Activated B cell treated with CpG ODN at 0.5 μM for 24 hours (primary cell): ENCODE results near the gene NSA2. TPM values are rescaled to one million over a fixed set of nuclear protein-coding genes. Genes with fewer than 3 reads are reported as not detected.
A peak's percentile ranks its signal among the peaks of the same experiment; 100 is the strongest.

Experiments
- ATAC-seq: fragments of 200-7000 bp; cut with Tn5 transposase; one replicate; pipeline ENCODE4 v1.10.0; 2021; ENCODE audit warnings: low read depth, mild to moderate bottlenecking, moderate library complexity
- CTCF ChIA-PET: fragments of 350-600 bp; sonication (Branson Sonifier 250); formaldehyde crosslinking; loops from one replicate; lab custom pipeline; 2021; ENCODE audit warnings: antibody characterized with exemption; lab: Charles Lee
- POLR2A ChIA-PET: fragments of 350-600 bp; sonication (Branson Sonifier 250); formaldehyde crosslinking; loops from one replicate; lab custom pipeline; 2021; ENCODE audit warnings: antibody characterized with exemption; lab: Charles Lee
- DNase-seq: peaks from one replicate; pipeline ENCODE4 v3.0.0; 2022
- H3K27ac Mint-ChIP-seq: one replicate; pipeline ENCODE4 v1.8.0; 2020; ENCODE audit warnings: mixed read lengths
- H3K27me3 Mint-ChIP-seq: one replicate; pipeline ENCODE4 v1.8.0; 2021; ENCODE audit warnings: mixed read lengths
- H3K36me3 Mint-ChIP-seq: one replicate; pipeline ENCODE4 v1.8.0; 2021; ENCODE audit warnings: low read depth, mixed read lengths
- H3K4me1 Mint-ChIP-seq: one replicate; pipeline ENCODE4 v1.8.0; 2021; ENCODE audit warnings: mixed read lengths
- H3K4me3 Mint-ChIP-seq: one replicate; pipeline ENCODE4 v1.8.0; 2020; ENCODE audit warnings: mild to moderate bottlenecking, mixed read lengths
- H3K9me3 Mint-ChIP-seq: one replicate; pipeline ENCODE4 v1.8.0; 2020; ENCODE audit warnings: mixed read lengths
- CTCF ChIP-seq: fragments of 200-600 bp; IDR thresholded peaks from one replicate; pipeline ENCODE4 v1.8.0; 2022; ENCODE audit warnings: antibody characterized with exemption, mild to moderate bottlenecking
- intact Hi-C: fragments of 100-400 bp; cut with micrococcal nuclease; formaldehyde crosslinking; loops from one replicate; pipeline ENCODE4 v1.15.1; 2024
- total RNA-seq: library from RNA; stranded (reverse); gene quantifications from 2 replicates; pipeline ENCODE4 v1.2.3, GENCODE V29; 2022

Gene NSA2
- 126 and 132 TPM in 2 replicates for total RNA-seq

DNA sequence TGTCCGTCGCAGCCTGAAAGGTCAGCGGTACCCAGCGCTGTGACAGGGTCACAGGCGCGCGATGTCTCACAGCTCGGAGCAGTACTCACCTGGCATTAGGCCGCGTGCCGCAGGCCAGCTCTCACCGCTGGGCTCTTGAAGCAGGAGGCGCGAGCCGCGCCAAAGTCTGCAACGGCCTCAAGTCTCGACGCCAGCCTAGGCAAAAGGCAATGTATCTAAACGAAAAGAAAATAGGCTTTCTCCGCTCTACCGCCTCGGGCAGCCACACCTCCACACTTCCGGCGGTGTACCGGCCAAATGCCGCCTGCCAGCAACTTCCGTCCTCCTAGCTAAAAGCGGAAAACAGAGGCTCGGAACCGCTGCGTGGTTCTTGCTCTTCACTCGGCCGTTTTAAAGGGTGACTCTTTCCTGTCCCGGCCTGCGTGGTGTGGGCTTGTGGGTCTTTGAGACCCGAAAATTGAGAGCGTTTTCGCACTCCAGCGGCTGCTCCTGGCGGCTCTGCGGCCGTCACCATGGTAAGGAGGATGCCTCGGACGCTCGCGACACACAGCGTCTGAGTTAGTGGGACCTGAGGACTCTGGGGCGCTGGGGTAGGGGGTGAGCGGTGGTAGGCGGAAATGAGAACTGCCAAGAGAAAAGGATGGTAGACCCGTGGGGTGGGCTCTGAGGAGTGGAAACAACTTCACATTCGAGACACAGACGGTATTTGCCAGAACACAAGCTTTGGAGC is at the start of gene NSA2, which contains the start of gene GFM2:
Gene NSA2, plus strand, starts transcription at position 401 of the 730 bp plus-strand sequence. Its CDS starts 112 bp downstream, at position 513.
Gene GFM2, minus strand, starts transcription at position 269 of the 730 bp plus-strand sequence. CDS start 3,375 bp downstream, outside the sequence.
- CTCF ChIA-PET: interaction anchor here (1.1 to 1.3 kb wide), 5 partner anchors 19 to 1487 kb away, joined by 3 to 4 read pairs (median 3); partner anchors contain the start of genes ANKRD31 and HMGCR
- Mint-ChIP-seq H3K27me3 (no peaks in the 10 kb centered on the region), H3K36me3 (peaks cover 48% of the 10 kb centered on the region), H3K27ac (peak within 1 kb of the TSS; percentile 98), H3K4me1 (peaks cover 36% of the 10 kb centered on the region), H3K9me3 (no peaks in the 10 kb centered on the region), H3K4me3 (peak within 1 kb of the TSS; percentile 99)
- ATAC-seq (peak; percentile 88), DNase-seq (peak; percentile 89)
- no peak for TF ChIP-seq CTCF
- POLR2A ChIA-PET: interaction anchor here (0.6 to 1.9 kb wide), 14 partner anchors 9 to 902 kb away, joined by 3 to 13 read pairs (median 3); partner anchors contain the start of genes ANKRD31, ENC1, HEXB and HMGCR
- intact Hi-C loops: loop anchor here (1.0 to 10.0 kb wide), 15 partner anchors 82 to 1810 kb away; partner anchors contain the start of genes ANKRA2, ANKRD31, BTF3 and ENC1

- Mint-ChIP-seq H3K4me3 (no peak overlapping the region), H3K36me3 (peaks cover 76% of the 10 kb centered on the region), H3K9me3 (no peaks in the 10 kb centered on the region), H3K27me3 (no peaks in the 10 kb centered on the region), H3K27ac (no peak overlapping the region), H3K4me1 (no peaks in the 10 kb centered on the region)
- no peak for TF ChIP-seq CTCF
- POLR2A ChIA-PET: no interaction called here
- CTCF ChIA-PET: no interaction called here
- DNase-seq: no peak
- no peak for ATAC-seq
- intact Hi-C loops: no loop called here
These were observed 49.5 kb upstream of the NSA2 start for GRCh38 chr5:74717596-74717995.

DNA sequence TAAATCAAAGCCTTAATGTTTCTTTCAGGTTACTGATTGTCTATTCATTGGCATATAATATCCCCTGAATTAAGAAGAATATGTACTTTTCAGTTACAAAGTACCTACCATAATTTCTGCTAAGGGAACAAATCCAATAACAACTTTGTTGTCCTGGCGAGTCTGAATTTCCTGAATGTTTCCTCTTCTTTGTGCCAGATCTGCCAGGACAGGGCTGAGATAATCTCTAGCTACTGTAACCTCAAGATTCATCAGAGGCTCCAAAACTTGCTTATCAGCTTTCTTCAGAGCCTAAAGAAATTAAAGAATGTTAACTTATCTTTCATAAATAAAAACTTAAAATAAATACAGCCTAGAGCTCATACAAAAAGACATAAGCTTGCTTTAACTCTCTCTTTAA is 44.8 kb upstream of the NSA2 start:
- Mint-ChIP-seq H3K9me3 (no peaks in the 10 kb centered on the region), H3K36me3 (peaks cover 67% of the 10 kb centered on the region), H3K27me3 (no peaks in the 10 kb centered on the region), H3K4me3 (no peak overlapping the region), H3K27ac (no peak overlapping the region), H3K4me1 (no peaks in the 10 kb centered on the region)
- no peak for TF ChIP-seq CTCF
- ChIA-PET POLR2A (no interaction called here), CTCF (no interaction called here)
- intact Hi-C loops: no loop called here
- ATAC-seq (no peak), DNase-seq (no peak)

DNA sequence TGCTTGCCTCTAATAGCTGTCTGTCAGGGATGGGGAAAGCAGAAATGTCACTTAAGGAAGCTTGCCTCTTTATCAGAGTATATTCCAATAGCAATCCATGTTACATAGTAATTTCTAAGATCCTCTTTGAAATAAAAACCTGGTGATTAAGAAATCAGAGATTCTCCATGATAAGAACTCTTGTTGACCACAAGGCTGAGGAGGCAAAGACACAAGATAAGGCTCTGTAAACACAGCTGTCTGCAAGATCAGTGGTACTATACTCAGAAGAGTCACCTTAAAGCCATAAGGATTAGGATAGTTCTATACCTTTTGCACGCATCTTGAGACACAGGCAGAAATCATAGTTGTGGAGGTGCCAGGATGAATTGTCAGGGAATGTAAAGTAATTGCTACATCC is 41.7 kb upstream of the NSA2 start:
- Mint-ChIP-seq H3K4me1 (no peaks in the 10 kb centered on the region), H3K27me3 (no peaks in the 10 kb centered on the region), H3K36me3 (peaks cover 60% of the 10 kb centered on the region), H3K9me3 (no peaks in the 10 kb centered on the region), H3K27ac (no peak overlapping the region), H3K4me3 (no peak overlapping the region)
- intact Hi-C loops: no loop called here
- POLR2A ChIA-PET: no interaction called here
- DNase-seq (no peak), ATAC-seq (no peak)
- CTCF ChIA-PET: interaction anchor here (0.9 kb wide), 1 partner anchor 39 kb away, joined by 3 read pairs; no protein-coding TSS in a partner anchor
- no peak for TF ChIP-seq CTCF

DNA sequence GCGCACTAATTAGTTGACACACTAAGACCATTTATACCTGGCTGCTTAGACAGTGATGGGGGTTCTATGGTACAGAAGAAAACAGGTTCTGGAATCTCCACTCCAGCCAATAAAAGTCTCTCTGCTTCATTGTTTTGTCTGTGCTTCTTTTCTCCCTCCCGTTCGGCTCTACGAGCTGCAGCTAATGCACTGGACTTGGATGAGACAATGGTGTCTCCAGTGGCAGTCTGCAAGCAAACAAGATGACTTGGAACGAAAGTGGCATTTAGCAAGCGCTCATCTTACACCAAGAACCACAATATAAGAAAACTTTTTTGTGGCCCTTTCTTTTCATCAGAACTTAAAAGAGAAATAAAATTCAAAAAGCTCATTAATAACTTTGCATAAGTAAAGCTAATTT is 30.3 kb upstream of the NSA2 start:
- no peak overlapping the region for H3K27ac Mint-ChIP-seq
- no peak for TF ChIP-seq CTCF
- DNase-seq (no peak), ATAC-seq (no peak)
- H3K36me3 Mint-ChIP-seq: peaks cover 81% of the 10 kb centered on the region
- intact Hi-C loops: no loop called here
- no peaks in the 10 kb centered on the region for H3K9me3 Mint-ChIP-seq
- H3K4me3 Mint-ChIP-seq: no peak overlapping the region
- POLR2A ChIA-PET: no interaction called here
- no peaks in the 10 kb centered on the region for H3K27me3 Mint-ChIP-seq
- CTCF ChIA-PET: no interaction called here
- H3K4me1 Mint-ChIP-seq: no peaks in the 10 kb centered on the region
